GM21723 (cell line): ENCODE data around the gene ATAD2B.
"Not testable (repeated sequence)": the region's sequence is repeated elsewhere in the genome, so short reads cannot be mapped to it uniquely, and the experiment has no call there.

Experiments
- ATAC-seq: cut with Tn5 transposase; IDR thresholded peaks from one replicate; pipeline ENCODE4 v1.9.1; 2021; ENCODE audit warnings: mild to moderate bottlenecking, moderate library complexity; ENCODE audit not compliant: unreplicated experiment

The ATAD2B gene

GRCh38 chr2:23794234-23794633 lies 132.7 kb downstream of the ATAD2B start:
- ATAC-seq, result no peak

GRCh38 chr2:23793476-23793875 lies 133.4 kb downstream of the ATAD2B start:
- ATAC-seq, result no peak

- ATAC-seq, result no peak
Observed at GRCh38 chr2:23791030-23791429, 135.9 kb downstream of the ATAD2B start.

GRCh38 chr2:23789012-23789411 lies 137.9 kb downstream of the ATAD2B start:
- no peak for ATAC-seq

GRCh38 chr2:23788100-23788499 lies 138.8 kb downstream of the ATAD2B start:
- peak; percentile 90 for ATAC-seq

GRCh38 chr2:23784971-23785370 lies 142.0 kb downstream of the ATAD2B start:
- no peak for ATAC-seq

GRCh38 chr2:23782646-23783045 lies 144.3 kb downstream of the ATAD2B start:
- ATAC-seq, result no peak

- ATAC-seq, result no peak
Observed at GRCh38 chr2:23782126-23782525, 144.8 kb downstream of the ATAD2B start.

- ATAC-seq, result not testable (repeated sequence)
Observed at GRCh38 chr2:23780465-23780864, 146.5 kb downstream of the ATAD2B start.

- no peak for ATAC-seq
Observed at GRCh38 chr2:23777826-23778225, 149.1 kb downstream of the ATAD2B start.

GRCh38 chr2:23776021-23776420 lies 150.9 kb downstream of the ATAD2B start:
- no peak for ATAC-seq

GRCh38 chr2:23772684-23773083 lies 154.2 kb downstream of the ATAD2B start:
- no peak for ATAC-seq

GRCh38 chr2:23772056-23772455 lies 154.9 kb downstream of the ATAD2B start:
- ATAC-seq, result no peak

GRCh38 chr2:23769364-23769763 lies 157.6 kb downstream of the ATAD2B start:
- no peak for ATAC-seq

GRCh38 chr2:23767876-23768621 lies 158.9 kb downstream of the ATAD2B start:
- no peak for ATAC-seq

- ATAC-seq, result no peak
Observed at GRCh38 chr2:23762141-23762540, 164.8 kb downstream of the ATAD2B start.

- ATAC-seq, result no peak
Observed at GRCh38 chr2:23761638-23762037, 165.3 kb downstream of the ATAD2B start.

GRCh38 chr2:23760736-23761135 lies 166.2 kb downstream of the ATAD2B start:
- no peak for ATAC-seq

GRCh38 chr2:23757686-23758433 lies 169.1 kb downstream of the ATAD2B start:
- ATAC-seq, result no peak

GRCh38 chr2:23756593-23757292 lies 170.2 kb downstream of the ATAD2B start:
- ATAC-seq, result no peak

- no peak for ATAC-seq
Observed at GRCh38 chr2:23754970-23755369, 172.0 kb downstream of the ATAD2B start.
